ENCODE measurements around the gene CPE. TPM values are rescaled to one million over a fixed set of nuclear protein-coding genes. Genes with fewer than 3 reads are reported as not detected.

The CPE gene
- total RNA-seq, 1 experiment from 2014 or later: 29.3 TPM

GRCh38 chr4:165532976-165533375, 154.2 kb downstream of the CPE start:
- intact Hi-C loops (cut with micrococcal nuclease): no loop called here
- ATAC-seq: no peak

DNA sequence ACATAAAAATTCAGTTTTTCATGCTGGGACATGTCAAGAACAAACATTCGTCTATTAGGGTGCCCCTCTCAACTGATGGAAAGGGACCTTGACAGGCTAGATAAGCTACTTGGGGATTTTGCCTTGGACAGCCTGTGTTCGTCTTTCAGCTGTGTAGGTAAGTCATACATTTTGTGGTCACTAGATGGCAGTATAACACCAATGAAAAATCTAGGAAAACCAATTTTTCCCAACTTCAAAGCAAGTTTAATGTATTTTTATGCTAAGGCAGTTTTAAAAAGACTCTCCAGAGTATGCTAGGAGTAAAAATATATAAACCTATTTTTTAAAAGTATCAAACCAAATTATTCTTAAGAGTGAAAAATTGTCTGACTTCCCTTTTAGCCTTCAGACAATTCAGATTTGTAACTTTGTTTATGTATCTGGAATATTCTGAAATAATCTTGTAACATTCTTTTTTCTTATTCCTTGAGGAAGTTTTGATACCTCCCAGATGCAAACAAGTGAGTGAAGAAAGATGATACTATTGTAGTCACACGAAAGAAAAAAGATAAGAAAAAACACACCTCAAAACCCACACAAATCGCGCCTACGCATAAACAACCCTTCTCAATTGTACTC, 158.3 kb downstream of the CPE start:
- Histone ChIP-seq H3K9me3 (ENCODE audit: control insufficient read depth in 1 of 2, insufficient read depth in 1 of 2, low read depth in 1 of 2, low read length in 2 of 2) (no peaks in the 10 kb centered on the region), H3K79me2 (ENCODE audit: insufficient read depth, low read length) (no peaks in the 10 kb centered on the region), H3K36me3 (ENCODE audit: control insufficient read depth in 1 of 2, insufficient read depth in 2 of 2, low read length in 2 of 2) (no peaks in the 10 kb centered on the region), H3K4me3 (replicated peaks in 1 of 2; ENCODE audit: low read depth in 1 of 2, low read length in 2 of 2) (no peak overlapping the region), H3K4me2 (ENCODE audit: low read length) (no peak overlapping the region), H2AFZ (ENCODE audit: low read depth, low read length, poor library complexity, severe bottlenecking) (no peak overlapping the region), H3K9ac (ENCODE audit: low read length) (no peak overlapping the region), H3K27me3 (ENCODE audit: insufficient read depth, low read length) (no peaks in the 10 kb centered on the region), H3K9me2 (ENCODE audit: insufficient read depth) (no peaks in the 10 kb centered on the region), H4K20me1 (ENCODE audit: insufficient read depth) (no peaks in the 10 kb centered on the region), H3K4me1 (ENCODE audit: control insufficient read depth in 1 of 2, insufficient read depth in 2 of 2, low read length in 2 of 2) (no peaks in the 10 kb centered on the region), H3K27ac (ENCODE audit: low read depth, low read length) (no peak overlapping the region)
- peak; percentile 51 for DNase-seq (ENCODE audit: low read depth, low spot score)
- BruUV-seq (replicated peaks): no TSS peak
- intact Hi-C loops (cut with micrococcal nuclease): loop anchor here (1.0 to 5.0 kb wide), 7 partner anchors 44 to 1058 kb away; no protein-coding TSS in a partner anchor
- POLR2A ChIA-PET: no interaction called here
- RAD21 ChIA-PET (ENCODE audit: low non-redundant PET in 1 of 2, low total read pairs in 2 of 2, uncharacterized antibody in 2 of 2, unreplicated experiment in 2 of 2): interaction anchor here (0.7 to 1.6 kb wide), 3 partner anchors 44 to 555 kb away, joined by 3 to 8 read pairs (median 3); no protein-coding TSS in a partner anchor
- CTCF ChIA-PET: interaction anchor here (0.6 to 1.7 kb wide), 9 partner anchors 44 to 727 kb away, joined by 3 to 18 read pairs (median 3); no protein-coding TSS in a partner anchor
- ATAC-seq: peak; percentile 72; the same call in 1 of the 2 replicates
- no peak for TF ChIP-seq POLR2AphosphoS5 (IDR thresholded peaks at IDR 0.05; ENCODE audit: low read depth, low read length)
- TF ChIP-seq SP1 (IDR thresholded peaks at IDR 0.05; ENCODE audit: low read depth): no peak
- TF ChIP-seq, protein P1, sequence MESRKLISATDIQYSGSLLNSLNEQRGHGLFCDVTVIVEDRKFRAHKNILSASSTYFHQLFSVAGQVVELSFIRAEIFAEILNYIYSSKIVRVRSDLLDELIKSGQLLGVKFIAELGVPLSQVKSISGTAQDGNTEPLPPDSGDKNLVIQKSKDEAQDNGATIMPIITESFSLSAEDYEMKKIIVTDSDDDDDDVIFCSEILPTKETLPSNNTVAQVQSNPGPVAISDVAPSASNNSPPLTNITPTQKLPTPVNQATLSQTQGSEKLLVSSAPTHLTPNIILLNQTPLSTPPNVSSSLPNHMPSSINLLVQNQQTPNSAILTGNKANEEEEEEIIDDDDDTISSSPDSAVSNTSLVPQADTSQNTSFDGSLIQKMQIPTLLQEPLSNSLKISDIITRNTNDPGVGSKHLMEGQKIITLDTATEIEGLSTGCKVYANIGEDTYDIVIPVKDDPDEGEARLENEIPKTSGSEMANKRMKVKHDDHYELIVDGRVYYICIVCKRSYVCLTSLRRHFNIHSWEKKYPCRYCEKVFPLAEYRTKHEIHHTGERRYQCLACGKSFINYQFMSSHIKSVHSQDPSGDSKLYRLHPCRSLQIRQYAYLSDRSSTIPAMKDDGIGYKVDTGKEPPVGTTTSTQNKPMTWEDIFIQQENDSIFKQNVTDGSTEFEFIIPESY (IDR thresholded peaks at IDR 0.05; ENCODE audit: extremely low read depth, insufficient replicate concordance, low read length): no peak
- TF ChIP-seq, protein P2, sequence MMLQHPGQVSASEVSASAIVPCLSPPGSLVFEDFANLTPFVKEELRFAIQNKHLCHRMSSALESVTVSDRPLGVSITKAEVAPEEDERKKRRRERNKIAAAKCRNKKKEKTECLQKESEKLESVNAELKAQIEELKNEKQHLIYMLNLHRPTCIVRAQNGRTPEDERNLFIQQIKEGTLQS (IDR thresholded peaks at IDR 0.05): no peak
- TF ChIP-seq, protein P3, sequence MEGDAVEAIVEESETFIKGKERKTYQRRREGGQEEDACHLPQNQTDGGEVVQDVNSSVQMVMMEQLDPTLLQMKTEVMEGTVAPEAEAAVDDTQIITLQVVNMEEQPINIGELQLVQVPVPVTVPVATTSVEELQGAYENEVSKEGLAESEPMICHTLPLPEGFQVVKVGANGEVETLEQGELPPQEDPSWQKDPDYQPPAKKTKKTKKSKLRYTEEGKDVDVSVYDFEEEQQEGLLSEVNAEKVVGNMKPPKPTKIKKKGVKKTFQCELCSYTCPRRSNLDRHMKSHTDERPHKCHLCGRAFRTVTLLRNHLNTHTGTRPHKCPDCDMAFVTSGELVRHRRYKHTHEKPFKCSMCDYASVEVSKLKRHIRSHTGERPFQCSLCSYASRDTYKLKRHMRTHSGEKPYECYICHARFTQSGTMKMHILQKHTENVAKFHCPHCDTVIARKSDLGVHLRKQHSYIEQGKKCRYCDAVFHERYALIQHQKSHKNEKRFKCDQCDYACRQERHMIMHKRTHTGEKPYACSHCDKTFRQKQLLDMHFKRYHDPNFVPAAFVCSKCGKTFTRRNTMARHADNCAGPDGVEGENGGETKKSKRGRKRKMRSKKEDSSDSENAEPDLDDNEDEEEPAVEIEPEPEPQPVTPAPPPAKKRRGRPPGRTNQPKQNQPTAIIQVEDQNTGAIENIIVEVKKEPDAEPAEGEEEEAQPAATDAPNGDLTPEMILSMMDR (IDR thresholded peaks at IDR 0.05 in 2 of 3, conservative IDR thresholded peaks at IDR 0.05 in 1 of 3; ENCODE audit: borderline replicate concordance in 1 of 3, insufficient read depth in 1 of 3, low read depth in 2 of 3, low read length in 2 of 3): peak; percentile 44 to 77 (median 63)
- no peak for TF ChIP-seq YY1 (IDR thresholded peaks at IDR 0.05; ENCODE audit: extremely low read depth, insufficient replicate concordance, low read depth, low read length)
- TF ChIP-seq TCF7L2 (IDR thresholded peaks at IDR 0.05; ENCODE audit: borderline replicate concordance, extremely low read depth, insufficient read depth, insufficient read length): no peak
- no peak for TF ChIP-seq EZH2 (IDR thresholded peaks at IDR 0.05)
- peak; percentile 86 for TF ChIP-seq RAD21 (IDR thresholded peaks at IDR 0.05; ENCODE audit: low read depth)
- no peak for TF ChIP-seq JUND (IDR thresholded peaks at IDR 0.05)

More at GRCh38 chr4:165532976-165533375, 154.2 kb downstream of the CPE start:
- Histone ChIP-seq H2AFZ (ENCODE audit: low read depth, low read length, poor library complexity, severe bottlenecking) (no peak overlapping the region), H3K27ac (ENCODE audit: low read depth, low read length) (no peak overlapping the region), H3K36me3 (ENCODE audit: control insufficient read depth in 1 of 2, insufficient read depth in 2 of 2, low read length in 2 of 2) (no peaks in the 10 kb centered on the region), H3K9me3 (ENCODE audit: control insufficient read depth in 1 of 2, insufficient read depth in 1 of 2, low read depth in 1 of 2, low read length in 2 of 2) (no peaks in the 10 kb centered on the region), H3K9me2 (ENCODE audit: insufficient read depth) (no peaks in the 10 kb centered on the region), H3K27me3 (ENCODE audit: insufficient read depth, low read length) (no peaks in the 10 kb centered on the region), H3K4me3 (replicated peaks in 1 of 2; ENCODE audit: low read depth in 1 of 2, low read length in 2 of 2) (no peak overlapping the region), H4K20me1 (ENCODE audit: insufficient read depth) (no peaks in the 10 kb centered on the region), H3K79me2 (ENCODE audit: insufficient read depth, low read length) (no peaks in the 10 kb centered on the region), H3K4me1 (ENCODE audit: control insufficient read depth in 1 of 2, insufficient read depth in 2 of 2, low read length in 2 of 2) (no peaks in the 10 kb centered on the region), H3K9ac (ENCODE audit: low read length) (no peak overlapping the region), H3K4me2 (ENCODE audit: low read length) (no peak overlapping the region)
- RAD21 ChIA-PET (ENCODE audit: low non-redundant PET in 1 of 2, low total read pairs in 2 of 2, uncharacterized antibody in 2 of 2, unreplicated experiment in 2 of 2): no interaction called here
- CTCF ChIA-PET: interaction anchor here (1.1 to 1.5 kb wide), 2 partner anchors 40 to 402 kb away, joined by 3 to 6 read pairs; no protein-coding TSS in a partner anchor
- TF ChIP-seq ELF1 (IDR thresholded peaks at IDR 0.05; ENCODE audit: borderline replicate concordance, low read depth) (no peak), FOSL1 (IDR thresholded peaks at IDR 0.05; ENCODE audit: low read depth) (no peak), POLR2A (IDR thresholded peaks at IDR 0.05; ENCODE audit: borderline replicate concordance, extremely low read depth, insufficient read depth, insufficient read length) (no peak), EZH2phosphoT487 (IDR thresholded peaks at IDR 0.05; ENCODE audit: borderline replicate concordance) (no peak)
- TF ChIP-seq, protein P2 (IDR thresholded peaks at IDR 0.05): no peak
- DNase-seq (ENCODE audit: low read depth, low spot score): no peak
- BruUV-seq (replicated peaks): no TSS peak
- POLR2A ChIA-PET: no interaction called here

All from HCT116 (cell line).